Measurements from ENCODE around the gene PRRT4. TPM values are rescaled to one million over a fixed set of nuclear protein-coding genes. Genes with fewer than 3 reads are reported as not detected.

The PRRT4 gene
- total and polyA plus RNA-seq, 4 experiments from 2014 or later = 0.11 to 0.58 (median 0.34) TPM

- Mint-ChIP-seq H3K9me3 (no peaks in the 10 kb centered on the region), H3K27me3 (peaks cover 1 to 2% of the 10 kb centered on the region in 2 donors), H3K4me1 (peaks cover 0 to 2% (median 0%) of the 10 kb centered on the region in 4 donors), H3K4me3 (no peak overlapping the region), H3K27ac (no peak overlapping the region), H3K36me3 (no peaks in the 10 kb centered on the region)
- intact Hi-C loops (cut with micrococcal nuclease) = no loop called here
- Histone ChIP-seq H3K4me1 (ENCODE audit: insufficient read depth, low read length) (no peaks in the 10 kb centered on the region), H3K4me3 (ENCODE audit: low read length in 2 of 2) (no peak overlapping the region), H3K9me3 (ENCODE audit: control insufficient read depth in 1 of 2, low read length in 2 of 2) (no peaks in the 10 kb centered on the region), H3K36me3 (ENCODE audit: insufficient read depth, low read length) (no peaks in the 10 kb centered on the region), H3K27ac (ENCODE audit: low read depth, low read length) (no peak overlapping the region), H3K27me3 (ENCODE audit: insufficient read depth, low read length) (no peaks in the 10 kb centered on the region)
- DNase-seq = no peak
- CTCF ChIA-PET (ENCODE audit: partially characterized antibody) = interaction anchor here (0.8 to 4.3 kb wide), 9 partner anchors 8 to 45 kb away, joined by 3 to 21 read pairs (median 5); partner anchors contain the start of gene RBM28
- POLR2A ChIA-PET (ENCODE audit: partially characterized antibody) = no interaction called here
Observed at GRCh38 chr7:128381161-128381821, 19.8 kb upstream of the PRRT4 start.

GRCh38 chr7:128380483-128381106 lies 19.1 kb upstream of the PRRT4 start:
- no peaks in the 10 kb centered on the region for H3K9me3 ChIP-seq (ENCODE audit: control insufficient read depth in 1 of 2, low read length in 2 of 2)
- H3K27me3 ChIP-seq (ENCODE audit: insufficient read depth, low read length) = no peaks in the 10 kb centered on the region
- intact Hi-C loops (cut with micrococcal nuclease) = no loop called here
- ChIA-PET POLR2A (ENCODE audit: partially characterized antibody) (no interaction called here), CTCF (ENCODE audit: partially characterized antibody) (interaction anchor here (1.2 to 4.3 kb wide), 7 partner anchors 9 to 45 kb away, joined by 3 to 21 read pairs (median 4); no protein-coding TSS in a partner anchor)
- Mint-ChIP-seq H3K9me3 (no peaks in the 10 kb centered on the region), H3K4me1 (peaks cover 0 to 2% (median 0%) of the 10 kb centered on the region in 4 donors), H3K27me3 (peaks cover 1 to 3% of the 10 kb centered on the region in 2 donors), H3K27ac (no peak overlapping the region), H3K36me3 (no peaks in the 10 kb centered on the region), H3K4me3 (no peak overlapping the region)
- H3K36me3 ChIP-seq (ENCODE audit: insufficient read depth, low read length) = no peaks in the 10 kb centered on the region
- H3K27ac ChIP-seq (ENCODE audit: low read depth, low read length) = no peak overlapping the region
- H3K4me3 ChIP-seq (ENCODE audit: low read length in 2 of 2) = no peak overlapping the region
- no peaks in the 10 kb centered on the region for H3K4me1 ChIP-seq (ENCODE audit: insufficient read depth, low read length)
- no peak for DNase-seq

- CTCF ChIA-PET (ENCODE audit: partially characterized antibody) = interaction anchor here (1.1 to 4.3 kb wide), 6 partner anchors 8 to 33 kb away, joined by 3 to 21 read pairs (median 4); no protein-coding TSS in a partner anchor
- POLR2A ChIA-PET (ENCODE audit: partially characterized antibody) = no interaction called here
- Mint-ChIP-seq H3K4me1 (peaks cover 0 to 2% (median 0%) of the 10 kb centered on the region in 4 donors), H3K4me3 (no peak overlapping the region), H3K9me3 (no peaks in the 10 kb centered on the region), H3K36me3 (no peaks in the 10 kb centered on the region), H3K27me3 (peaks cover 1 to 3% of the 10 kb centered on the region in 2 donors), H3K27ac (no peak overlapping the region)
- Histone ChIP-seq H3K36me3 (ENCODE audit: insufficient read depth, low read length) (no peaks in the 10 kb centered on the region), H3K27me3 (ENCODE audit: insufficient read depth, low read length) (no peaks in the 10 kb centered on the region), H3K4me1 (ENCODE audit: insufficient read depth, low read length) (no peaks in the 10 kb centered on the region), H3K4me3 (ENCODE audit: low read length in 2 of 2) (no peak overlapping the region), H3K9me3 (ENCODE audit: control insufficient read depth in 1 of 2, low read length in 2 of 2) (no peaks in the 10 kb centered on the region), H3K27ac (ENCODE audit: low read depth, low read length) (no peak overlapping the region)
- intact Hi-C loops (cut with micrococcal nuclease) = no loop called here
- DNase-seq = no peak
Observed at GRCh38 chr7:128379900-128380479, 18.5 kb upstream of the PRRT4 start.

- DNase-seq = no peak
- H3K36me3 Mint-ChIP-seq = no peaks in the 10 kb centered on the region
- peaks cover 3 to 4% of the 10 kb centered on the region in 2 donors for H3K27me3 Mint-ChIP-seq
- peaks cover 0 to 1% (median 0%) of the 10 kb centered on the region in 8 donors for H3K9me3 Mint-ChIP-seq
- ChIA-PET CTCF (ENCODE audit: partially characterized antibody) (interaction anchor here (0.6 to 1.0 kb wide), 2 partner anchors 8 to 11 kb away, joined by 3 to 4 read pairs; no protein-coding TSS in a partner anchor), POLR2A (ENCODE audit: partially characterized antibody) (no interaction called here)
- H3K27me3 ChIP-seq (ENCODE audit: insufficient read depth, low read length) = no peaks in the 10 kb centered on the region
- no peak overlapping the region for H3K27ac Mint-ChIP-seq
- no peaks in the 10 kb centered on the region for H3K4me1 ChIP-seq (ENCODE audit: insufficient read depth, low read length)
- H3K4me1 Mint-ChIP-seq = peaks cover 0 to 2% (median 0%) of the 10 kb centered on the region in 4 donors
- no peak overlapping the region for H3K4me3 Mint-ChIP-seq
- no peaks in the 10 kb centered on the region for H3K9me3 ChIP-seq (ENCODE audit: control insufficient read depth in 1 of 2, low read length in 2 of 2)
- intact Hi-C loops (cut with micrococcal nuclease) = no loop called here
- no peak overlapping the region for H3K4me3 ChIP-seq (ENCODE audit: low read length in 2 of 2)
- no peak overlapping the region for H3K27ac ChIP-seq (ENCODE audit: low read depth, low read length)
- H3K36me3 ChIP-seq (ENCODE audit: insufficient read depth, low read length) = no peaks in the 10 kb centered on the region
Observed at GRCh38 chr7:128378637-128379036, 17.1 kb upstream of the PRRT4 start.

GRCh38 chr7:128376077-128376476 lies 14.6 kb upstream of the PRRT4 start:
- Histone ChIP-seq H3K27ac (ENCODE audit: low read depth, low read length) (no peak overlapping the region), H3K9me3 (ENCODE audit: control insufficient read depth in 1 of 2, low read length in 2 of 2) (no peaks in the 10 kb centered on the region), H3K4me1 (ENCODE audit: insufficient read depth, low read length) (no peaks in the 10 kb centered on the region), H3K4me3 (ENCODE audit: low read length in 2 of 2) (no peak overlapping the region), H3K27me3 (ENCODE audit: insufficient read depth, low read length) (no peaks in the 10 kb centered on the region), H3K36me3 (ENCODE audit: insufficient read depth, low read length) (no peaks in the 10 kb centered on the region)
- Mint-ChIP-seq H3K36me3 (no peaks in the 10 kb centered on the region), H3K4me3 (no peak overlapping the region), H3K27ac (no peak overlapping the region), H3K27me3 (peaks cover 5 to 6% of the 10 kb centered on the region in 2 donors), H3K9me3 (peaks cover 0 to 1% (median 0%) of the 10 kb centered on the region in 8 donors), H3K4me1 (peaks cover 0 to 2% (median 0%) of the 10 kb centered on the region in 4 donors)
- ChIA-PET CTCF (ENCODE audit: partially characterized antibody) (interaction anchor here (1.4 to 1.6 kb wide), 2 partner anchors 11 to 29 kb away, joined by 3 to 7 read pairs; no protein-coding TSS in a partner anchor), POLR2A (ENCODE audit: partially characterized antibody) (no interaction called here)
- intact Hi-C loops (cut with micrococcal nuclease) = no loop called here
- no peak for DNase-seq

- Mint-ChIP-seq H3K27ac (no peak overlapping the region), H3K4me3 (no peak overlapping the region), H3K9me3 (peaks cover 0 to 1% (median 0%) of the 10 kb centered on the region in 8 donors), H3K27me3 (peaks cover 3 to 6% of the 10 kb centered on the region in 2 donors), H3K4me1 (no peaks in the 10 kb centered on the region), H3K36me3 (no peaks in the 10 kb centered on the region)
- Histone ChIP-seq H3K4me1 (ENCODE audit: insufficient read depth, low read length) (no peaks in the 10 kb centered on the region), H3K9me3 (ENCODE audit: control insufficient read depth in 1 of 2, low read length in 2 of 2) (no peaks in the 10 kb centered on the region), H3K36me3 (ENCODE audit: insufficient read depth, low read length) (no peaks in the 10 kb centered on the region), H3K27me3 (ENCODE audit: insufficient read depth, low read length) (no peaks in the 10 kb centered on the region), H3K27ac (ENCODE audit: low read depth, low read length) (no peak overlapping the region), H3K4me3 (ENCODE audit: low read length in 2 of 2) (no peak overlapping the region)
- POLR2A ChIA-PET (ENCODE audit: partially characterized antibody) = interaction anchor here (1.0 kb wide), 1 partner anchor 11 kb away, joined by 3 read pairs; no protein-coding TSS in a partner anchor
- no peak for DNase-seq
- intact Hi-C loops (cut with micrococcal nuclease) = no loop called here
- CTCF ChIA-PET (ENCODE audit: partially characterized antibody) = interaction anchor here (1.3 to 2.9 kb wide), 2 partner anchors 13 to 17 kb away, joined by 4 to 10 read pairs; no protein-coding TSS in a partner anchor
Observed at GRCh38 chr7:128374041-128374440, 12.6 kb upstream of the PRRT4 start.

GRCh38 chr7:128373606-128374005 lies 12.1 kb upstream of the PRRT4 start:
- Histone ChIP-seq H3K9me3 (ENCODE audit: control insufficient read depth in 1 of 2, low read length in 2 of 2) (no peaks in the 10 kb centered on the region), H3K36me3 (ENCODE audit: insufficient read depth, low read length) (no peaks in the 10 kb centered on the region), H3K4me1 (ENCODE audit: insufficient read depth, low read length) (no peaks in the 10 kb centered on the region), H3K27ac (ENCODE audit: low read depth, low read length) (no peak overlapping the region), H3K27me3 (ENCODE audit: insufficient read depth, low read length) (no peaks in the 10 kb centered on the region), H3K4me3 (ENCODE audit: low read length in 2 of 2) (no peak overlapping the region)
- no peak overlapping the region for H3K27ac Mint-ChIP-seq
- ChIA-PET CTCF (ENCODE audit: partially characterized antibody) (interaction anchor here (0.6 to 2.9 kb wide), 4 partner anchors 10 to 27 kb away, joined by 4 to 10 read pairs (median 6); no protein-coding TSS in a partner anchor), POLR2A (ENCODE audit: partially characterized antibody) (interaction anchor here (1.0 kb wide), 1 partner anchor 10 kb away, joined by 3 read pairs; no protein-coding TSS in a partner anchor)
- H3K4me3 Mint-ChIP-seq = no peak overlapping the region
- peaks cover 3 to 6% of the 10 kb centered on the region in 2 donors for H3K27me3 Mint-ChIP-seq
- intact Hi-C loops (cut with micrococcal nuclease) = no loop called here
- H3K4me1 Mint-ChIP-seq = no peaks in the 10 kb centered on the region
- no peak for DNase-seq
- H3K9me3 Mint-ChIP-seq = peaks cover 0 to 1% (median 0%) of the 10 kb centered on the region in 8 donors
- no peaks in the 10 kb centered on the region for H3K36me3 Mint-ChIP-seq
